Left hindlimb (tissue), 1 donor: ENCODE results near the gene RPUSD1.
A peak's percentile ranks its signal among the peaks of the same experiment; 100 is the strongest.
"Not testable (repeated sequence)": the region's sequence is repeated elsewhere in the genome, so short reads cannot be mapped to it uniquely, and the experiment has no call there.

Experiments used
- DNase-seq: peaks from one replicate; pipeline ENCODE4 v3.0.0-alpha.2; 2018

Gene RPUSD1

DNA sequence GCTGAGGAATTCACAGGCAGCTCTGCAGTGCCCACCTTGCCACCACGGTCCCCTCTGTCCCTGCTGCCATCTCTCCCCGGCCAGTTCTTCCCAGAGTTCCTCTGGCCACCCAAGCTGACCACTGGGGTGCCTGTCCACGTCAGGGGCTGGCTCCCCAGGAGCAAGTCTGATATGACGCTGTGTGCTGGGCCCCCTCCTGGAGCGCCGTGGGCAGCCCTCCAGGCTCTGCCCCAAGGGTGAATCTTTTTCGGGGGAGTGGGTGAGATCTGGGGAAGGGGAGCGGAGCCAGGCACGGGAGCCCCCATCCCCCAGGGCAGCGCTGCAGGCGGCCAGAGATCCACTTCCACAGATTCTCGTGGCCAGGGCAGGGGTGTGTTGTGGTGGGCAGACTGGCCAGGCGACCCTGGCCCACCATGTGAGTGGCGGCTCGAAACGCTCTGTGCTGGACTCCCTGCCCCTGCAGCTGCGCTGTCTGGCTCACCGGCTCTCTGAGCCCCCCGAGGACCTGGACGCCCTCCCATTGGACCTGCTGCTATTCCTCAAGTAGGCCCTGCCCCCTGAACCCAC, 23.9 kb downstream of the RPUSD1 start:
- no peak for DNase-seq

DNA sequence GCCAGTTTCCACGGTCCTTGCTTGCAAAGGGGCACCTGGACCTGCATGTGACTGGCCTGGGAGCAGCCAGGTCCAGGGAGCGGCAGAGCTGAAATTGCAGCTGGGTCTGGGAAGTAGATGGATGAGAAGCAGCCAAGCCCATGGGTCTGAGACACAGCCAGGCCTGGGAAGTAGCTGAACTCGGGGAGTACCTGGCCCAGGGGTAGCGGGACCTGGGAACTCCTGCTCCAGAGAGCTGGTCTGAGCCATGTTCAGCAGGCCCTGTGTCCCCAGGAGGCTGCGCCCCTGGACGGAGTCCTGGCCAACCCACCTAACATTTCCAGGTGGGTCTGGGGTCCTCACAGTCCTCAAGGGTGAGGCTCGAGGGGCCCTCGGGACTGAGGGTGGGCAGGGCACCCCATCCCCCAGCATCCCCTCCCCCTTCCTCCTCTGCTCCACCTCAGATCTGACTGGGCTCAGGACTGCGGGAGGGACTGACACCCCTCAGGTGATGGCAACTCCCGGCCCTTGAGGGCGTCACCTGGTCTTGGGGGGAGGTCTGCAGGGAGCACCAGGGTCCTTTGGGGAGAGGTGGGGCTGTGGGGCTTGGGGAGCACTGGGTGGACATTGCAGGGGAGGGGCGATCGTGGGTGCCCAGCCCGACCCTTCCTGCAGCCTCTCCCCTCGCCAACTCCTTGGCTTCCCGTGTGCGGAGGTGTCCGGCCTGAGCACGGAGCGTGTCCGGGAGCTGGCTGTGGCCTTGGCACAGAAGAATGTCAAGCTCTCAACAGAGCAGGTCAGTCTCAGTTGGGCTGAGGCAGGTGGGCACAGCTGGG, 24.6 kb downstream of the RPUSD1 start:
- peak; percentile 30 for DNase-seq

DNA sequence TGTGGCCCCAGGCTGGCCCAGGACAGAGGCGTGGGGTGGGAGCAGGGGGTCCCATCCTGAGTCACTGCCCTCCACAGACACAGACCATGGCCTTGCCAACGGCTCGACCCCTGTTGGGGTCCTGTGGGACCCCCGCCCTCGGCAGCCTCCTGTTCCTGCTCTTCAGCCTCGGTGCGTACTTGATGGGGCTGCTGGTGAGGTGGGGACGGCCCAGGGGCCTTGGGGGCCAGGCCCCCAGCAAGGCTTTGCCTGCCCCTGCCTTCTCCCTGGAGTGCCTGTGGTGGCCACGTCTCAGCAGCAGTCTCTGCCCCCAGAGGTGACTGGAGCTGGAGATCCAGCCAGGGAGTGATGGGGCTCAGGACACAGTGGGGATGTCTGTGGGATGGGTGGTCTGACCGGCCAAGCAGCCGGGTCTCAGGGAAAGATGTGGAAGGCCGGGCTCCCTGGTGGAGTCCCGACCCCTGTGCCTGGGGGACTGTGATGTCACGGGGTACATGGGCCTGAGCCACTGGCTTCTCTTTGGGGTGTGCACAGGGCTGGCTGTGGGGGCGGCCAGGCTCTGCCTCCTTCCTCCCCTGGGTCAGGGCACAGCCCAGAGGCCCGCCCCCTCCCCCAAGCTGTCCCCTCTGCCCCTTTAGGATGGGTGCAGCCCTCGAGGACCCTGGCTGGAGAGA, 25.4 kb downstream of the RPUSD1 start:
- DNase-seq = no peak

DNA sequence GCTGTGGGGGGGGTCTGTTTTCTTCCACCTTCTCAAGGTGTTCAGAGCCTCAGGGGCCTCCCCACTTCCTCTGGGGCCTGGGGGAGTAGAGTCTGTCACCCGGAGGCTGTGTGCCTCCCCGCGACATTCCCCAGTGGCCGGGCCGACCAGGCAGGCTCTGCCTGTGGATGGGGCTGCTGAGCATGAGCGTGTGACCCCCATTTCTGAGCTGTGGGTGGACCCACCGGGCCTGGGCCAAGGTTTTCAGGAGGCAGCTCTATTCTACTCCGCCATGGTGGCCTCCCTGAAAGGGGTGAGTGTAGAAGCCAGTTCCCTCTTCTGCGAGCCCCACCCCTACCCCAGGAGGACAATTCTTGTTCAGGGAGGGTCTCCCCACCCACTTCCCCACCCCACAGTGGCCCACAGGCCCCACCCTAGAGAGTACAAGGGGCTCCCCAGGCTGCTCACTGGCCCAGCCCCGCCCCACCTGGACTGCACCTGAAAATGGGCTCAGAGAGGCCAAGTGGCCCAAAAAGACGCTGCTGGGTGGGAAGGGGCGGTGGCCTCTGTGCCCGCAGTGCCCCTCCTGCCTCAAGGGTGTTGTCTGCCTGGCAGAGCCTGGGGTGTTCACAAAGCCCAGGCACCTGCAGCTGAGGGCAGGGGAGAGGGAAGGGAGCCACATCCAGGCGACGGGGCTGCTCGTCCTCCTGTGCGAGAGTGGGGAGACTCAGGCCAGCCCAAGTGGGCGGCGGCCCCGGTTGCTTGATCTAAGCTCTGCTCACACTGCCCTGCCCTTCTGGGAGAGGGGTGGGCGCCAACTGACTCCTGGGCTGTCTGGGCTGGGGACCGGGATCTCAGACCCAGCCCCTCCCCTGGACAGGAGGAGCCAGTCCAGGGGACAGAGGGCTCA, 26.3 kb downstream of the RPUSD1 start:
- DNase-seq = peak; percentile 33

DNA sequence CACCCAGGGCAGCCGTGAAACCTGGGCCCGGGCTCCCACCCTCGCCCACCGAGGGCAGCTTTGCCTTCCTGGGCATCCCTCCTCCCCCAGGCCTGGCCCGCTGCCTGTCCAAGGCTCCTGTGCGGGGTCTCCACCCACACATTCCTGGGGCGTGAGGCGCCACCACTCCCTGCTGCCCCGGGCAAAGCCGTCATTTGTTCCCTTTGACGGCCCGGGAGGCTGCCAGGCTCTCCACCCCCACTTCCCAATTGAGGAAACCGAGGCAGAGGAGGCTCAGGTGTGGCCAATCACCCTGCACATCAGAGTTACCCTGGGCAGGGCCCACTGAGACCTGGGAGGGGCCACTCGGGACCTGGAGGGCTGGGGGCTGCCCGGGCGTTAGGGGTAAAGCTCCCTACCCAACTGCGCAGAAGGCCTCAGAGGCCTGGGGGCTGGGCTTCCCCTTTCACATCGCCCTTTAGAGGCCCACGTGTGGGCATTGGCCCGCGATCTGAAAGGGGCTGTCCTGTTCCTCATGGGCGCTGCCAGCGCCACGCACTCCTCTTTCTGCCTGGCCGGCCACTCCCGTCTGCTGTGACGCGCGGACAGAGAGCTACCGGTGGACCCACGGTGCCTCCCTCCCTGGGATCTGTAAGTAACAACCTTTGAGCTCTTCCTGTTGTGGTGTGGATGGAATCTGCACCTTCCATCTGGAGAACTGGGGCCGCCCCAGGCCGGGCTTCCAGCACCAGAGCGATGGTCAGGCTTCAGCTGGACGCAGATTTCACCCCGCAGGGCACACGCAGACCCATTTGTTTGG, 27.4 kb downstream of the RPUSD1 start, which contains the start of gene MSLN:
Gene MSLN (plus strand): TSS at position 190 of the 799 bp plus-strand sequence. CDS start 1,947 bp downstream, outside the sequence.
- DNase-seq = peak; percentile 19

DNA sequence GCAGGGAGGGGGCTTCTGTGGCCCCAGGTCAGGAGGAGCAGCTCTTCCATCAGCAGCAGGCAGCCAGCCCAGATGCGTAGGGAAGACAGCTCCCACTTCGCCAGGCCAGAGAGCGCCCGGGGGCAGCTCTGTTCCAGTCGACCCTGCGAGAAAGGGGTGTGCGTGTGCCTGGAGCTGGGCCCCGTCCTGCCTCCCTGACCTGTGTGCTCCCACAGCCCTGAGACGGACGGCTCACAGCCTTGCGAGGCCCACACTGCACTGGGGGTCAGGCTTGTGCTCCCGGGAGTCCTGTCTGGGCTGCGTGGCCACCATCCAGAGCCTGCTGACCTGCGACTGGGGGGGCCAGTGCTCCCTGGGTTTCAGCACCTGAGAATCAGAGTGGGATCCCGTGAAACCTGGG, 28.1 kb downstream of the RPUSD1 start:
- peak; percentile 5 for DNase-seq

DNA sequence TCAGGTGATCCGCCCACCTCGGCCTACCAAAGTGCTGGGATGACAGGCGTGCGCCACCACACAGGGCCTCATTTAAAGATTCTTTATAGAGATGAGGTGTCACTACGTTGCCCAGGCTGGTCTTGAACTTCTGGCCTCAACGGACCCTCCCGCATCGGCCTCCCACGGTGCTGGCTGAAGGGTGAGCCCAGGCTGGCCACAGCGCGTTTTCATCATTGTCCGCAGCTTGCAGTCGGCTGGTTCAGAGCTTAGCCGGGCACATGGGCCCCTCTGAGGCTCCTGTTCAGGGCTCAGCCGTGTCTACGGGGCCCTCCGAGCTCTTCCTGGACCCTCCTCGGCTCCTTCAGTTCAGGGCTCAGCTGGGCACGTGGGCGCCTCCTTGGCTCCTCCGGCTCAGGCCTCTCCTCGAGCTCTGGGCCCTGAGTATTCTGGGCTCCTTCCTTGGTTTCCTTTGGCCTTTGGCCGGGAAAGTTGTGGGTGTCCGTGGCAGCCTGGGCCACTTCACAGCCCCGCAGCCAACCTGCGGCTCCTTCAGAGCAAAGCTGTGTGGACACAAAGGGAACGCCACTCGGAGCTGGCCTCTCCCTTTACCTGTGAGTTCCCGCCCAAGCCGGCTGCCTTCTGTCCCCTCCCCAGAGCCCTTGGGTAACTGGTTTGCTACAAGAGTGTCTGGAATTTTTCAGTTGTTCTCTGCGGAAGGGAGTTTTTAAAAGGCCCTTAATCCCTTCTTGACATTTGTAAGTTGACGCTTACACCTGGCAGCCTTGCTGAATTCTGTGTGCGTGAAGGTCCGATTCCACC, 28.9 kb downstream of the RPUSD1 start:
- peak; percentile 10 for DNase-seq

DNA sequence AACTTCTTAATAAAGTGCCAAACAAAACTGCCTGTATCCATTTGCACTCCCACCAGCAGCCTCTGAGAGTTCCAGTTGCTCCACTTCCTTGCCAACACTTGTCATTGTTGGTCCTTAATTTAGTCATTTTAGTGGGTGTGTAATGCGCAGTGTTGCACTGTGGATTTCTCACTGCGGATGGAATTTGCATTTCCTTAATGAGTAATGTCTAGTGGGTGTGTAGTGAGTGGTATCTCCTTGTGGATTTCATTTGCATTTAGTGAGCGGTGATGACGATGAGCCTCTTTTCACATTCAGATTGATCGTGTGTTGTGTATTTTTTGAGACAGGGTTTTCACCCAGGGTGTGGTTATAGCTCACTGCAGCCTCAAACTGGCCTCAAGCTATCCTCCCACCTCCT, 31.8 kb downstream of the RPUSD1 start:
- no peak for DNase-seq

DNA sequence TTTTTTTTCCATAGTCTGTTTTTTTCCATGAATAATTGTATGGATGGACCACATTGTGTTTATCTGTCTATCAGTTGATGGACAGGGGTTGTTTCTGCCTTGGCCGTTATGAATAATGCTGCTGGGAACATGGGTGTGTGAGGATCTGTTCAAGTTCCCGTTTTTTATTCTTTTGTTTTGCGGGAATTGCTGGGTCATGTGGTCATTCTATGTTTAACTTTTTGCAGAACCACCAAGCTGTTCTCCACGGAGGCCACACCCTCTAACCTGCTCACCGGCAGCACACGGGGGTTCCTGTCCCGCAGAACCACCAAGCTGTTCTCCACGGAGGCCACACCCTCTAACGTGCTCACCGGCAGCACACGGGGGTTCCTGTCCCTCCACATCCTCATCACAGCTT, 33.5 kb downstream of the RPUSD1 start:
- DNase-seq = peak; percentile 9

DNA sequence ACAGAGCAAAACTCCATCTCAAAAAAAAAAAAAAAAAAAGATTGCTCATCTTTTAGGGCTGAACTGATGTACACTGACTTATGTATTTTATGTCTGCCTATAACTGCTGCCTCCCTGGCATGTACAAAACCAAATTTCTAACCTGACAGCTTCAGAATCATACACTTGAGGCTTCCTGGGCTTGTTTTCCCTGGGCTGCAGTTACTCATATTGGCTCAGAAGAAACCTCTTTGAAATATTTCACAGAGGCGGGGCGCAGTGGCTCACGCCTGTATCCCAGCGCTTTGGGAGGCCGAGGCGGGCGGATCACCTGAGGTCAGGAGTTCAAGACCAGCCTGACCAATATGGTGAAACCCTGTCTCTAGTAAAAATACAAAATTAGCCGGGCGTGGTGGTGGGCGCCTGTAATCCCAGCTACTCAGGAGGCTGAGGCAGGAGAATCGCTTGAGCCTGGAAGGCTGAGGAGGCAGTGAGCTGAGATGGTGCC, 34.0 kb downstream of the RPUSD1 start:
- DNase-seq = not testable (repeated sequence)

DNA sequence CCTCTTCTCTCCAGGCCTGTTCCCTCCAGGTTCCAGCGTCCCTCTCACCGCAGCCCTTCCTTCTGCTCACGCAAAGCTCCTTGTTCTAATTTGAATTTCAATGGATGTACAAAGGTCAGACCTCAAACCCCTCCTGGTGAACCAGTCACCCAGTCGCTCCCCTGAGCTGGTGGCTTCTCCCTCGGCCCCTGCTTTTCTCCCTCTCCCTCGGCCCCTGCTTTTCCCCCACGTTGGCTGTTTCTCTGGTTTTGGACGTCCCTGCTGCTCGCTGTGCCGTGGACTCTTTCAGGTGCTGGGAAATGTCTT, 36.2 kb downstream of the RPUSD1 start:
- DNase-seq = peak; percentile 5

DNA sequence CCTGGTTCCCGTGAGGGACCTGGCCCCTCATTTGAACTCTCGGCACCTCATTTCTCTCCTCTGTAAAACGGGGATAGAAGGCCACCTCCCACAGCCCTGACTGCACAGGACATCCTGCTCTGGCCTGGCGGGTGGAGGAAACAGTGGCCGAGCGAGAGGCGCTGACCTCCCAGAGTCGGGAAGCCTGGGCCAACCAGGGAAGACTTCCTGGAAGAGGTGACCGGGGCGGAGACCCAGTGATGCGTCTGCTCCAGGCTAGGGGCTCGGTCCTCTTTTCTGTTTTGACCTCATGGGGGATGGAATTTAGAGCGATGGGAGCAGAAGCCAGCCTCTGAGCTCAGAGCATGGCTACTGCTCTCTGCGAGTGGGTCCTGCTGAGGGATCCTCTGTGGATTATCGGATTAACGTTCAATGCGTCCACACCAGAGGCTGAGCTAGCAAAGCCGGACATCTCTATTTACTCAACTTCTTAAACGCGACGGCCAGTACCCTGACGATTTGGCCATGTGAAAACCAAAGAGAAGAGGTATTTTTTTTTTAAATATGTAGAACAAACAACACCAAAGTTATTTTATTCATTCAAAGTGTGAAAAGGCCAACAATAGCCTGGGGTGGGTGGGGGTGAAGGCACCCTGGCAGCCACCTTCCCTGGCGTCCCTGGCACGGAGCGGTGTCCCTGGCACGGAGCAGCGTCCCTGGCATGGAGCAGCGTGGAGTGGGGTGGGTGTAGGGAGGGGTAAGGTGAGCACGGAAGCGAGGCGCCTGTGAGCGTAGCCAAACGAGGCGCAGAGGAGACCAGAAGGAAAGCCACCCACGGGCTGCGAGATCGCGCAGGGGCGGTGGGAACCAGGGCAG, 36.8 kb downstream of the RPUSD1 start:
- peak; percentile 22 for DNase-seq

DNA sequence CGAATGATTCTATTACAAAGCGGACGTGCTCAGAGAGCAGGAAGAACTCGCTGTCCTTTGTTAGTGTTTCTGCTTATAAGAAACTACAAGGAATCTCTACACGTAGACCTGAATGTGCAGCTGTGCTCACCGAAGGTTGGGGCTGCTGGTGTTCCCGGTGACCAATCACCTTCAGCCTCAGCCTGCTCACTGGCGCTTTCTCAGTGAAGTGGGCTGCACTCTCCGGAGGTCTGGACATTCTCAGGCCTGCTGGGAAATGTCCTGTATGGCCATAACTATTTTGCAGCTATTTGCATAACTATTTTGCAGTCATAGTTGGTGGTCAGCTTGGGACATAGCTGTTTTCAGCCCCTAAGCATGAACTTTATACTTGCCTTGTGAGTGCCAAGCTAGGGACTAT, 37.7 kb downstream of the RPUSD1 start:
- no peak for DNase-seq

DNA sequence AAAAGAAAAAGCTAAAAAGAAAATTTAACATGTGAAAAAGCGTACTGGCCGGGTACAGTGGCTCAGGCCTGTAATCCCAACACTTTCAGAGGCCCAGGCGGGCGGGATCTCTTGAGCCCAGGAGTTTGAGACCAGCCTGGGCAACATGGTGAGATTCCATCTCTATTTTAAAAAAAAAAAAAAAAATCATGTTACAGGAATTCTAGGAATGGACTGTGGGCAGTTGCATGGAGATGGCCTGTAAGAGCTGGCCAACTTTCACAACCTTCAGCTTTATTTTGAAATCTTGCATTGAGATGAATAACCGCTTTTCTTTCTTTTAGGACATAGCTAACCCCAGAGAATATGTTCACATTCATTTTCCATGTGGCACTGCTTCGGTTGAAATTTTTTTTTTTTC, 39.2 kb downstream of the RPUSD1 start:
- no peak for DNase-seq

DNA sequence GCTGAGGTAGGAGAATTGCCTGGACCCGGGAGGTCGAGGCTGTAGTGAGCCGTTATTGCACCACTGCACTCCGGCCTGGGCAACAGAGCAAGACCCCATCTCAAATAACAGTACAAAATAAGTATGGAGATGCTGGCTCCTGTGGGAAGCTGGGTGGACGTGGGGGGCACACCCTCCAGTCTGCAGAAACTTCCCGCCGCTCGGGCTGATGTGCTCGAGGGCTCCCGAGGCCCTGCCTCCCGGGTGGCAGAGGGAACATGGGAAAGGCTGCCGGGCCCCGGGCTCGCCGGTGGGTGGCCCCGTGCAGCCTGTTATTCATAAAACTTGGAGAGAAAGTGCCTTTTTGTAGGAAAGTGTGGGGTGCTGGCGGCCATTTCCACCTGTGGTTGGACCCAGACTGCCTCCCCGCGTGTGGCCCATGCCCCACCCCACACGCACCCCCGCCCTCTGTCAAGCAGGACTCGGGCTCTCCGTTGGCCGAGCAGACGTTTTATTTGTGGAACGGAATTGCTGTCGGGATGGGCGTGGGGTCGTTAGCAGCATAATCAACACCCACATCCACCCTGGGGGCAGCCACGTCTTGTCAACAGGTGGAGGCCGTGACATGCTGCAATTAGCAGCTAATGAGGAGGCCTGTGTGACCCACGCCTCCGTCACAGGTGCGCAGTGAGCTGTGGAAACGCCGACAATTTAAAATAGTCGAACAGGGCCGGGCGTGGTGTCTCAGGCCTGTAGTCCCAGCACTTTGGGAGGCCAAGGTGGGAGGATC, 40.0 kb downstream of the RPUSD1 start:
- DNase-seq = peak; percentile 11

DNA sequence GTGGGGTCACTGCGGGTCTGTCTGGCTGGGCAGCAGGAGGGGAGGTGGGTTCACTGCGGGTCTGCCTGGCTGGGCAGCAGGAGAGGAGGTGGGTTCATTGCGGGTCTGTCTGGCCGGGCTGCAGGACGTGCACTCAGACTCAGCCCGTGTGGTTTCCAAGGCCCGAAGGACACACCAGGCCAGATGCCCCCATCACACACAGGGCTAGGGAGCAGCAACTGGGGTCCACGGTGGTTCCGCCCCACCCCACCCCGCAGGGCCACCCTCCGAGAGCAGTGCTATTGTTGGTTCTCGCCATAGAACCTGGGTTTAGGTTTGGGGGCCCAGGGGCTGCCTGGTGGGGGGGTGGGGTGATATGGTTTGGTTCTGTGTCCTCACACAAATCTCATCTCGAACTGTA, 41.5 kb downstream of the RPUSD1 start:
- DNase-seq = no peak

DNA sequence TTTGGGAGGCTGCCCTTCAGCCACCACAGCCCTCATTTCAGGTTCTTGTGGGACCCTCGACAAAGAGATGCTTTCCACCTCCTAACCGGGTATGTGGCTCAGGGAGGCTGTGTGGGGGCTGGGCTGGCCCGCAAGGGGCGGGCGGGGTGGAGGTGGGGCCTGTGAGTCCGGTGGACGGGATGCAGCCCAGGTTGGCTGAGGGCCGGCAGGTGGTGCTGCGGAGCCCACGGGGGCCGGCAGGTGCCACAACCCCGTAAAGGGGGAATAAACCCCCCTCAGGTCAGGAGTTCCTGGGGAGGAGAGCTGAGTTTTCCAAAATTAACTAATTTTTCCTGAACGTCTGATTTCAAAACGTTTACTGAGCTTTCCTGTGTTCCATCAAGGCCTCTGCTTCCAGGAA, 42.4 kb downstream of the RPUSD1 start:
- DNase-seq = peak; percentile 6

DNA sequence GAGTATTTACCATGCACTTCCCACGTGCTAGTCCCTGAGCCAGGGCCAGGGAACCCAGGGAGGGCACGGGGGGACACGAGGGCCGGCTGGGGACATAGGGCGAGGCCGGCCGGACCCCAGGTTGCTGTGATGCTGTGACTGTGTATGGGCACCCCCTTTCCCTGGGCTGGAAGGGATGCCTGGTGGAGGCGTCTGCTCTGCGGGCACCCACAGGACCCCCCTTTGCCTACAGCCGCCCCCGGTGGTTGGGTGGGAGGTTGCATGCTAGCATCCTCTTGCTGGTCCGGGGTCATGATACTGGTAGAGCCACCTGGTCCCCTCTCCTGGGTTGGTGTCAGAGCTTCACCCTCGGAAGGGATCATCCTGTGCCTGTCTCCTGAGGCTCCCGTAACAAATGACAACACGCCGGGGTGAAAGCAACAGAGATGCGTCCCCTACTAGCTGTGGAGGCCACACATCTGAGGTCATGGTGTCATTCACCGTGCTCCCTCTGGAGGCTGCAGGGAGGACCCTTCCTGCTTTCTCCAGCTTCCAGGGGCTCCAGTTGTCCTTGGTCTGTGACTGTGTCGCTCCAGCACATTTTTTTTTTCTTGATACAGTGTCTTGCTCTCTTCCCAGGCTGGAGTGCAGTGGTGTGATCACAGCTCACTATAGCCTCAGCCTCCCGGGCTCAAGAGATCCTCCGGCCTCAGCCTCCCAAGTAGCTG, 44.2 kb downstream of the RPUSD1 start:
- peak; percentile 30 for DNase-seq

DNA sequence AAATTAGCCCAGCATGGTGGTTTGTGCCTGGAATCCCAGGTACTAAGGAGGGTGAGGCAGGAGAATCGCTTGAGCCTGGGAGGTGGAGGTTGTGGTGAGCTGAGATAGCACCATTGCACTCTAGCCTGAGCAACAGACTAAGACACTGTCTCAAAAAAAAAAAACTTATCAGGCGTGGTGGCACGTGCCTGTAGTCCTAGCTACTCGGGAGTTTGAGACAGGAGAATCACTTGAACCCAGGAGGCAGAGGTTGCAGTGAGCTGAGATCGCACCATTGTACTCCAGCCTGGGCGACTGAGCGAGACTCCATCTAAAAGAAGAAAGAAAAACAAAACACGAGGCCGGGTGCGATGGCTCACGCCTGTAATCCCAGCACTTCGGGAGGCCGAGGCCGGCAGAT, 45.3 kb downstream of the RPUSD1 start:
- DNase-seq = peak; percentile 2
